Transverse colon (tissue), 3 donors: Measurements from ENCODE around the gene BMPR2.
"Not testable (repeated sequence)": the region's sequence is repeated elsewhere in the genome, so short reads cannot be mapped to it uniquely, and the experiment has no call there.

Source experiments
- EP300 ChIP-seq: sonication (generic); formaldehyde crosslinking; IDR thresholded peaks from one replicate; pipeline ENCODE4 v1.6.1; 2017; ENCODE audit warnings: antibody characterized with exemption, low read depth
- POLR2A ChIP-seq: fragments of 450-650 bp; IDR thresholded peaks from one replicate; pipeline ENCODE4 v1.6.1; 2016; ENCODE audit warnings: antibody characterized with exemption, mild to moderate bottlenecking, moderate library complexity
- TF ChIP-seq, protein P1 (sequence below), 5 experiments: fragments of 200-600 bp in 3 of 5; fragments of 450-650 bp in 2 of 5; sonication (generic) in 3 of 5; IDR thresholded peaks; 1 replicate in 2 of 5; 2 replicates in 3 of 5; pipeline ENCODE4 v1.5.1; 2016 to 2017; ENCODE audit warnings: antibody characterized with exemption in 5 of 5, inconsistent platforms in 3 of 5, mild to moderate bottlenecking in 2 of 5, moderate library complexity in 1 of 5

GRCh38 chr2:202551000-202551399 lies 174.9 kb downstream of the BMPR2 start:
- TF ChIP-seq POLR2A, EP300: not testable (repeated sequence)
- TF ChIP-seq, protein P1, sequence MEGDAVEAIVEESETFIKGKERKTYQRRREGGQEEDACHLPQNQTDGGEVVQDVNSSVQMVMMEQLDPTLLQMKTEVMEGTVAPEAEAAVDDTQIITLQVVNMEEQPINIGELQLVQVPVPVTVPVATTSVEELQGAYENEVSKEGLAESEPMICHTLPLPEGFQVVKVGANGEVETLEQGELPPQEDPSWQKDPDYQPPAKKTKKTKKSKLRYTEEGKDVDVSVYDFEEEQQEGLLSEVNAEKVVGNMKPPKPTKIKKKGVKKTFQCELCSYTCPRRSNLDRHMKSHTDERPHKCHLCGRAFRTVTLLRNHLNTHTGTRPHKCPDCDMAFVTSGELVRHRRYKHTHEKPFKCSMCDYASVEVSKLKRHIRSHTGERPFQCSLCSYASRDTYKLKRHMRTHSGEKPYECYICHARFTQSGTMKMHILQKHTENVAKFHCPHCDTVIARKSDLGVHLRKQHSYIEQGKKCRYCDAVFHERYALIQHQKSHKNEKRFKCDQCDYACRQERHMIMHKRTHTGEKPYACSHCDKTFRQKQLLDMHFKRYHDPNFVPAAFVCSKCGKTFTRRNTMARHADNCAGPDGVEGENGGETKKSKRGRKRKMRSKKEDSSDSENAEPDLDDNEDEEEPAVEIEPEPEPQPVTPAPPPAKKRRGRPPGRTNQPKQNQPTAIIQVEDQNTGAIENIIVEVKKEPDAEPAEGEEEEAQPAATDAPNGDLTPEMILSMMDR (IDR thresholded peaks at IDR 0.05): not testable (repeated sequence)
